SH-SY5Y (cell line): Measurements from ENCODE around the gene HEXD.

ENCODE experiments used
- GATA2 ChIP-seq: IDR thresholded peaks from 2 replicates; pipeline ENCODE4 v1.6.1; 2011; ENCODE audit warnings: mild to moderate bottlenecking, low read depth, low read length
- GATA3 ChIP-seq: IDR thresholded peaks from 2 replicates; pipeline ENCODE4 v1.6.1; 2011; ENCODE audit warnings: low read depth, mild to moderate bottlenecking, low read length, moderate library complexity

GRCh38 chr17:82433560-82434215, 15.5 kb downstream of the HEXD start:
- TF ChIP-seq GATA3 (no peak), GATA2 (no peak)
